H7 (cell line): ENCODE data around the gene PSTK. TPM values are rescaled to one million over a fixed set of nuclear protein-coding genes. Genes with fewer than 3 reads are reported as not detected.

Experiments used
- DNase-seq: peaks from one replicate; pipeline ENCODE4 v3.0.0; 2012
- H3K27me3 ChIP-seq: 2 replicates; pipeline ENCODE4 v1.6.0; 2011; ENCODE audit warnings: mild to moderate bottlenecking, low read length; ENCODE audit not compliant: control insufficient read depth, insufficient read depth
- H3K36me3 ChIP-seq: replicated peaks from 2 replicates; pipeline ENCODE4 v1.5.1; 2011; ENCODE audit warnings: low read length; ENCODE audit not compliant: control insufficient read depth, insufficient read depth
- H3K4me3 ChIP-seq: 2 replicates; pipeline ENCODE4 v1.5.1; 2011; ENCODE audit warnings: low read depth, mild to moderate bottlenecking, control low read depth, low read length, moderate library complexity; ENCODE audit not compliant: insufficient read depth
- total RNA-seq: library from RNA; depleted of rRNA; stranded (reverse); fragments of >200 nt; shearing (Covaris generic); gene quantifications from 2 replicates; pipeline ENCODE4 v1.2.3, GENCODE V29; 2014; rRNA removed

Gene PSTK
- total RNA-seq, 1 experiment from 2014 or later, result 6.1 TPM

DNA sequence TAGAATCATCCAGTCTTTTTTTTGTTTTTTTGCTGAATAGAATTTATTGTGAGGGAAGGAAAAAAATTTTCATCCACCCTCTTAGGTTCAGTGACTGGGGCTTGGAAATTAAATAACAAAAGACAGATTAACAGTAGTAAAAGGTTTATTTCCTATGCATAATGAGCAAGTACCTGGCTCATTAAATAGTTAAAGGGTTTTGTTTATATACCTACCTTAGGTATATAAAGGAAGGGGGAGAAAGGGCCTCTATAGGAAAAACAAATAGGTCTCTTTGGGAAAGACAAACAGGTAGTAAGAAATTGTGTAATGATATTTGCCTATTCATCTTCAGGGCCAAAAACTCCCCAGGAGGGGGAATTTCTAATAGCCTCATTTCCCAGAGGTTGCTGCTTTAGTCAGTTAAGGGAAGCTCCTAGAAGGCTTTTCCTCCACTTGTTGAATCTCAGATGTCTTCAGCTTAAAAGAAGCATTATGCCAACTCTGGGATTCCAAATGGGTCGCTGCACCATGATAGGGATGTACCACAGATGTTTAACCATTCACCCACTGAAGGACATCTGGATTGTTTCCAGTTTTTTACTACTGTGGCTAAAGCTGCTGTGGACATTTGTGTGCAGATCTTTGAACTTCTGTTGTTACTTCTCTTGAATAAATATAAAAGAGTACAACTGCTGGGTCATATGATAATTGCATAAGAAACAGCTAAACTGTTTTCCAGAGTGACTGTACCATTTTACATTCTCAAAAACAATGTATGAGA, 39.9 kb downstream of the PSTK start:
- Histone ChIP-seq H3K36me3 (no peaks in the 10 kb centered on the region), H3K4me3 (no peak overlapping the region), H3K27me3 (no peaks in the 10 kb centered on the region)
- no peak for DNase-seq

DNA sequence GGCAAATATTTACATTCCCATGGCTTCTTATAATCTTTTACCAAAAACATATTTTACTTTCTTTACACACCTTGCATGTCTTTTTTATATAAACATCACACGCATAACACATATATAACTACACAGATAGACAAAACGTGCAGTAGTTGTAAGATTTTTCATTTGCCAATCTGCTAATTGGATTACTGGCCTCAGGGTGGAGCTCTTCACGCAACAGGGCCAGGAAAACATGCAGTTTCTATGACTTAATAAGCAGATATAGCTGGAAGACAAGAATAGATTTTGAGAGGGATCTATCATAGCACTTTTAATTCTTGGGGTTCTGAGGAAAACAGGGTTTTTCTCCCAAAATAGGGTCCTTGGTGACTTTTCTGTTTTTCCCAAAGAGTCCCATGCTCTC, 41.3 kb downstream of the PSTK start:
- Histone ChIP-seq H3K27me3 (no peaks in the 10 kb centered on the region), H3K36me3 (no peaks in the 10 kb centered on the region), H3K4me3 (no peak overlapping the region)
- no peak for DNase-seq

DNA sequence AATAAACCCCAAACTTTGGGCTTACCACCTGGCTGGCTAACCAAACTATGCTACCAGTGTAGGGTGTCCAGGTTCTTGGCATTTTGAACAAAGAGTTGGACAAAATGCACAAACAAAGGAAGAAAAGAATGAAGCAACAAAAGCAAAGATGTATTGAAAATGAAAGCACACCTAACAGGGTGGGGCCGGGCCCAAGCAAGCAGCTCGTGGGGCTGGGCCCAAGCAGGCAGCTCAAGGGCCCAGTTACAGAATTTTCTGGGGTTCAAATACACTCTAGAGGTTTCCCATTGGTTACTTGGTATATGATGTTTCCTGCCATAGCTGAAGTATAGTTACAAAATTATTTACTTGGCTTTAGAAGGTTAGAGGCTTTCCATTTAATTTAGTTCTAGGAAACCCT, 44.3 kb downstream of the PSTK start:
- DNase-seq, result no peak
- Histone ChIP-seq H3K27me3 (no peaks in the 10 kb centered on the region), H3K36me3 (no peaks in the 10 kb centered on the region), H3K4me3 (no peak overlapping the region)

DNA sequence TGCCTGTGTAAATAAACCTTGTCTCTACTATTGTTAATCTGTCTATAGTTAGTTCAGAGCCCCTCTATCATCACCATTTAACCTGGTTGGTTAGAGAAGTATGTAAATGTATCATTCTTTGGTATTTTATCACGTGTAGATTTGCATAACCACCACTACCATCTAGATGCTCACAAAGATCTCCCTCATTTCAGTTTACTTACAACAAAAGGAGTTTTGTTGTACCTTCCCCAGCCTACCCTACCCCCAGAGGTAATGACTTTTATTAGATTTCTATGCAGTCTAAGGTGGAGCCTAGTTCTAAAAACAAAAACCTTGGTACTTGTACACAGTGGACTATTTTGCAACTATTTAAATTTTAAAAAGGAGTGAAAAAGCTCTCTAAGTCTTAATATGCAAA, 46.1 kb downstream of the PSTK start:
- no peaks in the 10 kb centered on the region for H3K36me3 ChIP-seq
- DNase-seq, result no peak
- H3K27me3 ChIP-seq, result no peaks in the 10 kb centered on the region
- no peak overlapping the region for H3K4me3 ChIP-seq

DNA sequence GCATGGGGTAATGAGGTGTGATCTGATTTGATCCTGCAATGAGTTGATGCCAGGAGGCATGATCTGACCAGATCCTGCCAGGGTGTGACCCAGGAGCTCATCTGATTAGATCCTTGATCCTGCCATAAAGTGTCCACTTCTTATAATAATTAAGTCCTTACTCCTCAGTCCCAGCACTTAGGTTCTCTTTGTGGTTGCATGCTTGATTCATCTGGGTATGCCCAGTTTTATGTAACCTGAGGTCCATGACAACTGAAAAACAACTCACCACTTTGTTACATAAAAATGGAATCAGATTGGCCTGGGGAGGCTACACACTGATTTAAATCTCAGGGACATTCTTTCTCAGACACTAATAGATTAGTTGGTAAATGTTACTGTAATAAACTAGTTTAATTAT, 47.7 kb downstream of the PSTK start:
- Histone ChIP-seq H3K4me3 (no peak overlapping the region), H3K36me3 (no peaks in the 10 kb centered on the region), H3K27me3 (no peaks in the 10 kb centered on the region)
- no peak for DNase-seq

DNA sequence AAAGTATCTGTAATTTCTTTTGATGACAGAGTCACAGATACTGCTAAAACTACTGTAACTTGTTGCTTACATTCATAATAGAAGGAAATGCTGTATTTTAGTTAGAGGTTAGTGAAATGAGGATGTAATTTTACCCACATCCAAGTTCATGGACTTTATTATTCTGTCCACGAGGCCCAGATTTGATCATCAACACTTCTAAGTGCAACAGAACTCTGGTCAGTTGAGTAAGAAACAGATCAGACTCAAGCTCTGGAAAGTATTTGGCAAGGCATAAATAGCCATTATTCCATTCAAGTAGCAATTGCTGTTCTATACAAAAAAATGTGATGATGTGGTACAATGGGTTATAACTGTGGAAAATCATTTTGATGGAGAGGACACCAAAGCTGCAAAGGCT, 50.9 kb downstream of the PSTK start:
- Histone ChIP-seq H3K36me3 (no peaks in the 10 kb centered on the region), H3K27me3 (no peaks in the 10 kb centered on the region), H3K4me3 (no peak overlapping the region)
- DNase-seq, result no peak

DNA sequence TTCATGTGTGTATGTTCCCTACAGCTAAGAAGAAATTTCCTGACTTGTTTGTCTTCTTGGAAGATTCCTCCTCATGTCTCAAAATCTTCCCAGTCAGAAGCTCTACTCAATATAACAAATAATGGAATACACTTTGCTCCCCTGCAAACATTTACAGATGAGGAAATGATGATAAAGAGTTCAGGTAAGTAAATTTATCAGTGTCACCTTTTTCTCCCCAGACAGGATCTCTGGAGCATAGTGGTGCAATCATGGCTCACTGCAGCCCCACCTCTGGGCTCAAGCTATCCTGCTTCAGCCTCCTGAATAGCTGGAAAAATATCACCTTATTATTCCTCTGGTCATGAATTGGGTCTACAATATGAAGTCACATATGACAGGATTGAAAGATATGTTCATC, 54.1 kb downstream of the PSTK start:
- Histone ChIP-seq H3K4me3 (no peak overlapping the region), H3K27me3 (no peaks in the 10 kb centered on the region)
- no peak for DNase-seq

DNA sequence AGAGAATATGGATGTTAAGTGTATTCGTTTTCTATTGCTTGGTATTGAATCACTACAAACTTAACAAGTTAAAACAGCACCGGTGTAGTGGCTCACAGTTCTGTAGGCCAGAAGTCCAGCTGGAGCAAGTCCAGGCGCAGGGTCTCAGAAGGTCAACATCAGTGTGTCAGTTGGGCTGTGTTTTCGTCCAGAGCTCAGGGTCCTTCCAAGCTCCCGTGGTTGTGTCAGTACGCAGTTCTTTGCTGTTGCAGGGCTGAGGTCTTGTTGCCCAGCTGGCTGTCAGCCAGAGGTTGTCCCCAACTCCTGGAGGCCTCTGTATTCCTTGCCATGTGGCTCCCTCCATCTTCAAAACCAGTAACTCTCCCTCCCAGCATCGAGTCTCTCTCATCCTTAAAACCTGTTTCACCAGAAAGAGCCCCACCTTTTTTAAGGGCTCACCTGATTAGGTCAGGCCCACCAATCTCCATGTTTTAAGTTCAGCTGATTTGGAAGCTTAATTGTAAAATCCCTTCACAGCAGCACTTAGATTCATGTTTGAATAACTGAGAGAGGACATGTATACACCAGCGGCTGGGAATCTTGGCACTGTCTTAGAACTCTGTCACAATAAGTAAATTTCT, 55.4 kb downstream of the PSTK start:
- H3K4me3 ChIP-seq, result no peak overlapping the region
- no peaks in the 10 kb centered on the region for H3K36me3 ChIP-seq
- H3K27me3 ChIP-seq, result no peaks in the 10 kb centered on the region
- no peak for DNase-seq

More for the DNA sequence above, 54.1 kb downstream of the PSTK start:
- no peaks in the 10 kb centered on the region for H3K36me3 ChIP-seq

DNA sequence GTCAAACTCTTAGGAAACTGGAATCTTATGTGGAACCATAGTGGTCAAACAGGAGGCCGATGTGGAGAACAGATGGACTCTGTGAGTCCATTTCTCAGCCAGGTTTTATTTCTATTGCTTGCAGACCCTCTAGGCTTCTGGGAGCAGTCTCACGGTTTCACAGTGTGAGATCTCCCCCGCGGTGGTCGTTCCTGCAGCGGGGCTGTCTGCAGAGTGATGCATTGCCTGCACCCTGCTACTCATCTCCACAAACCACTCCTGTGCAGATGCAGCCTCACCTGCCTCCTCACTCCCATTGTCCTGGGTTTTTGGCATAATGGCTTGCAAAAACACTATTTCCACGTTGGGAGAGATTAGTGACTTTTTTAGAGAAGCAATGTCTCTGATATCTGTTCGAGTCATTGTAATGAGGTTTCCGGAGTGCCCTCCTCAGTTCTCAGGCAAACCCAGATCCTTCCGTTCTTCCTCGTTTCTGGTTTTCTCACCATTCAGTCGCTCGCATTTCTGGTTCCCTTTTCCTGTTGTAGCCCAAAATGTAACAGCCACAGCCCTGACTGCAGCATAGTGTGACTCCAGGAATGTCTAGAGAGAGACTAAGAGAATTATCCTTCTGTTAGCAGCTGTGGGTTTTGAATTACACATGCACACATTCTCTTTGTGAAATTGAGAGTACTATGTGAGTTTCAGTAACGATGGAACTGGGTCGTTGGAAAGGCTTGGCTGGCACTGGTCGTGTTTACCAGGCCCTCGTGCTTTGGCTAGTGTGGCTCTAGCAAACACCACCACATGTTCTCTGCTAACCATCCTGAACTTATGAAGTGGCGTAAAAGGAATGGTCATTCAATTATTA, 58.8 kb downstream of the PSTK start:
- DNase-seq, result no peak

DNA sequence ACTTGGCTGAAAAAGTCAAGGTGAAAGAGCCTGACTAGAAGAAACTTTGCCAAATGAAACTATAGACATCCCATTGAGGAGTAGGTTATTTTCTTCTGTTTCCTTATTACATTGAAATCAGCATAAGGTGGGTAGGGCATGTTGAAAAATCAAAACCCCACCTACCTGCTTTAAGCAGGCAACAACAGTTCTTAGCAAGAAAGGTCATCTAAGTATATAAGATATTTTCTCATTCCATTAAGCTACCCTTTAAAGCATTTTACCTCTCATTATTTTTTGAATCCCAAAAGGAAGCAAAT, 59.4 kb downstream of the PSTK start:
- Histone ChIP-seq H3K4me3 (no peak overlapping the region), H3K36me3 (no peaks in the 10 kb centered on the region), H3K27me3 (no peaks in the 10 kb centered on the region)
- no peak for DNase-seq

More for the DNA sequence above, 58.8 kb downstream of the PSTK start:
- Histone ChIP-seq H3K36me3 (no peaks in the 10 kb centered on the region), H3K27me3 (no peaks in the 10 kb centered on the region), H3K4me3 (no peak overlapping the region)

Other genes starting within 250 kb of the PSTK start
- gene CUZD1, start 134.5 kb upstream of the PSTK start, total RNA-seq, result 0.11 and 1.1 TPM in 2 replicates
- gene FAM24B, start 100.8 kb upstream of the PSTK start, total RNA-seq, result 0.85 and 4.8 TPM in 2 replicates
- gene FAM24A, start 69.8 kb upstream of the PSTK start, total RNA-seq, result not detected in 2 replicates
- gene C10orf88, start 26.2 kb upstream of the PSTK start, total RNA-seq, result 7.2 and 10.3 TPM in 2 replicates
- gene IKZF5, start 28.4 kb downstream of the PSTK start, total RNA-seq, result 3.4 and 5.0 TPM in 2 replicates
- gene ACADSB, start 28.6 kb downstream of the PSTK start, total RNA-seq, result 5.4 and 5.7 TPM in 2 replicates
- not detected in 2 replicates for gene HMX3, start 155.6 kb downstream of the PSTK start, total RNA-seq
- 0.07 TPM in 1 of 2 replicates, not detected in the other for gene HMX2, start 167.7 kb downstream of the PSTK start, total RNA-seq
- 338 and 359 TPM in 2 replicates for gene BUB3, start 174.0 kb downstream of the PSTK start, total RNA-seq